Measurements from ENCODE around the gene TBC1D10B.
A peak's percentile ranks its signal among the peaks of the same experiment; 100 is the strongest.

TBC1D10B gene

GRCh38 chr16:30377812-30378235 is 7.5 kb upstream of the TBC1D10B start (continued):
- TF ChIP-seq ZSCAN30 (tag by site-specific recombination; IDR thresholded peaks at IDR 0.05), result peak; percentile 40; the same call in 1 of the 2 replicates
- TF ChIP-seq OSR2 (tag by site-specific recombination; IDR thresholded peaks at IDR 0.05), result peak; percentile 87
- no peak for TF ChIP-seq ZNF416 (tag by site-specific recombination; IDR thresholded peaks at IDR 0.05)
- peak; percentile 89 for TF ChIP-seq ZNF362 (tag by site-specific recombination; IDR thresholded peaks at IDR 0.05)
- no peak for TF ChIP-seq ZNF513 (tag by site-specific recombination; IDR thresholded peaks at IDR 0.05)
- TF ChIP-seq ZBTB17 (tag by site-specific recombination; IDR thresholded peaks at IDR 0.05), result no peak
- no peak for TF ChIP-seq EGR2 (tag by site-specific recombination; IDR thresholded peaks at IDR 0.05; ENCODE audit: low read depth)
- TF ChIP-seq ZNF626 (tag by site-specific recombination; IDR thresholded peaks at IDR 0.05), result no peak
- TF ChIP-seq MZF1 (tag by site-specific recombination; IDR thresholded peaks at IDR 0.05; ENCODE audit: borderline replicate concordance), result peak; percentile 66
- TF ChIP-seq YY1 (tag by site-specific recombination; IDR thresholded peaks at IDR 0.05), result no peak; the same call in 1 of the 2 replicates
- TF ChIP-seq ZNF837 (tag by site-specific recombination; IDR thresholded peaks at IDR 0.05), result no peak
- TF ChIP-seq GLI4 (tag by site-specific recombination; IDR thresholded peaks at IDR 0.05), result no peak
- no peak; the same call in 1 of the 2 replicates for TF ChIP-seq REPIN1 (tag by site-specific recombination; IDR thresholded peaks at IDR 0.05; ENCODE audit: low read depth)
- TF ChIP-seq ZNF561 (tag by site-specific recombination; IDR thresholded peaks at IDR 0.05; ENCODE audit: borderline replicate concordance), result peak; percentile 96
- TF ChIP-seq ZNF37A (tag by site-specific recombination; IDR thresholded peaks at IDR 0.05), result no peak
- peak; percentile 50; the same call in 1 of the 2 replicates for TF ChIP-seq ZNF391 (tag by site-specific recombination; IDR thresholded peaks at IDR 0.05; ENCODE audit: borderline replicate concordance, low read depth)
- TF ChIP-seq IKZF3 (tag by site-specific recombination; IDR thresholded peaks at IDR 0.05), result peak; percentile 39; the same call in 1 of the 2 replicates
- peak; percentile 94 for TF ChIP-seq SP3 (tag by site-specific recombination; IDR thresholded peaks at IDR 0.05)
- TF ChIP-seq ZNF350 (tag by site-specific recombination; IDR thresholded peaks at IDR 0.05), result no peak
- TF ChIP-seq ZNF169 (tag by site-specific recombination; IDR thresholded peaks at IDR 0.05), result no peak
- TF ChIP-seq ZNF341 (tag by site-specific recombination; IDR thresholded peaks at IDR 0.05; ENCODE audit: low read depth), result peak; percentile 76
- TF ChIP-seq, protein P1, sequence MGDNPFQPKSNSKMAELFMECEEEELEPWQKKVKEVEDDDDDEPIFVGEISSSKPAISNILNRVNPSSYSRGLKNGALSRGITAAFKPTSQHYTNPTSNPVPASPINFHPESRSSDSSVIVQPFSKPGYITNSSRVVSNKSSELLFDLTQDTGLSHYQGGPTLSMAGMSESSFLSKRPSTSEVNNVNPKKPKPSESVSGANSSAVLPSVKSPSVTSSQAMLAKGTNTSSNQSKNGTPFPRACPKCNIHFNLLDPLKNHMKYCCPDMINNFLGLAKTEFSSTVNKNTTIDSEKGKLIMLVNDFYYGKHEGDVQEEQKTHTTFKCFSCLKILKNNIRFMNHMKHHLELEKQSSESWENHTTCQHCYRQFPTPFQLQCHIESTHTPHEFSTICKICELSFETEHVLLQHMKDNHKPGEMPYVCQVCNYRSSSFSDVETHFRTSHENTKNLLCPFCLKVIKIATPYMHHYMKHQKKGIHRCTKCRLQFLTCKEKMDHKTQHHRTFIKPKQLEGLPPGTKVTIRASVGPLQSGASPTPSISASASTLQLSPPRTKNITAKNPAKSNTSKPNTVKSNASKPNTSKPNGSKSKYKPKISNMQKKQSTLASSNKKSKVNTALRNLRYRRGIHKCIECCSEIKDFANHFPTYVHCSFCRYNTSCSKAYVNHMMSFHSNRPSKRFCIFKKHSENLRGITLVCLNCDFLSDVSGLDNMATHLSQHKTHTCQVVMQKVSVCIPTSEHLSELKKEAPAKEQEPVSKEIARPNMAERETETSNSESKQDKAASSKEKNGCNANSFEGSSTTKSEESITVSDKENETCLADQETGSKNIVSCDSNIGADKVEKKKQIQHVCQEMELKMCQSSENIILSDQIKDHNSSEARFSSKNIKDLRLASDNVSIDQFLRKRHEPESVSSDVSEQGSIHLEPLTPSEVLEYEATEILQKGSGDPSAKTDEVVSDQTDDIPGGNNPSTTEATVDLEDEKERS (tag by site-specific recombination; IDR thresholded peaks at IDR 0.05), result no peak
- peak; percentile 2; the same call in 1 of the 2 replicates for TF ChIP-seq ZNF623 (tag by site-specific recombination; IDR thresholded peaks at IDR 0.05)
- peak; percentile 90 for TF ChIP-seq ZXDB (tag by site-specific recombination; IDR thresholded peaks at IDR 0.05)
- TF ChIP-seq, protein P2, sequence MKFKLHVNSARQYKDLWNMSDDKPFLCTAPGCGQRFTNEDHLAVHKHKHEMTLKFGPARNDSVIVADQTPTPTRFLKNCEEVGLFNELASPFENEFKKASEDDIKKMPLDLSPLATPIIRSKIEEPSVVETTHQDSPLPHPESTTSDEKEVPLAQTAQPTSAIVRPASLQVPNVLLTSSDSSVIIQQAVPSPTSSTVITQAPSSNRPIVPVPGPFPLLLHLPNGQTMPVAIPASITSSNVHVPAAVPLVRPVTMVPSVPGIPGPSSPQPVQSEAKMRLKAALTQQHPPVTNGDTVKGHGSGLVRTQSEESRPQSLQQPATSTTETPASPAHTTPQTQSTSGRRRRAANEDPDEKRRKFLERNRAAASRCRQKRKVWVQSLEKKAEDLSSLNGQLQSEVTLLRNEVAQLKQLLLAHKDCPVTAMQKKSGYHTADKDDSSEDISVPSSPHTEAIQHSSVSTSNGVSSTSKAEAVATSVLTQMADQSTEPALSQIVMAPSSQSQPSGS (tag by site-specific recombination; IDR thresholded peaks at IDR 0.05; ENCODE audit: low read depth), result peak; percentile 93
- no peak for TF ChIP-seq ZBTB48 (tag by site-specific recombination; IDR thresholded peaks at IDR 0.05)
- TF ChIP-seq ZSCAN23 (tag by site-specific recombination; IDR thresholded peaks at IDR 0.05), result peak; percentile 38; the same call in 1 of the 2 replicates
- peak; percentile 45; the same call in 1 of the 2 replicates for TF ChIP-seq ZEB2 (tag by site-specific recombination; IDR thresholded peaks at IDR 0.05)
- no peak for TF ChIP-seq ZNF76 (tag by site-specific recombination; IDR thresholded peaks at IDR 0.05; ENCODE audit: borderline replicate concordance, low read depth)
- TF ChIP-seq FEZF1 (tag by site-specific recombination; IDR thresholded peaks at IDR 0.05), result no peak; the same call in 1 of the 2 replicates
- TF ChIP-seq, protein P3, sequence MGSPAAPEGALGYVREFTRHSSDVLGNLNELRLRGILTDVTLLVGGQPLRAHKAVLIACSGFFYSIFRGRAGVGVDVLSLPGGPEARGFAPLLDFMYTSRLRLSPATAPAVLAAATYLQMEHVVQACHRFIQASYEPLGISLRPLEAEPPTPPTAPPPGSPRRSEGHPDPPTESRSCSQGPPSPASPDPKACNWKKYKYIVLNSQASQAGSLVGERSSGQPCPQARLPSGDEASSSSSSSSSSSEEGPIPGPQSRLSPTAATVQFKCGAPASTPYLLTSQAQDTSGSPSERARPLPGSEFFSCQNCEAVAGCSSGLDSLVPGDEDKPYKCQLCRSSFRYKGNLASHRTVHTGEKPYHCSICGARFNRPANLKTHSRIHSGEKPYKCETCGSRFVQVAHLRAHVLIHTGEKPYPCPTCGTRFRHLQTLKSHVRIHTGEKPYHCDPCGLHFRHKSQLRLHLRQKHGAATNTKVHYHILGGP (tag by site-specific recombination; IDR thresholded peaks at IDR 0.05), result no peak
